Measurements from ENCODE around the gene TMEM217. TPM values are rescaled to one million over a fixed set of nuclear protein-coding genes. Genes with fewer than 3 reads are reported as not detected.
A peak's percentile ranks its signal among the peaks of the same experiment; 100 is the strongest.

Gene TMEM217
- total and polyA plus RNA-seq, 2 of the 4 experiments (the other 2 are of a cell fraction): 1.4 to 3.5 TPM

GRCh38 chr6:37190159-37190535 lies 67.8 kb downstream of the TMEM217 start:
- H4K8ac ChIP-seq (ENCODE audit: low read depth in 2 of 2, low read length in 2 of 2): no peak overlapping the region
- H2BK120ac ChIP-seq (ENCODE audit: low read depth, low read length): no peak overlapping the region
- H3K9me1 ChIP-seq (ENCODE audit: insufficient read depth, low read length): no peaks in the 10 kb centered on the region
- dilution Hi-C loops (cut with HindIII; ENCODE audit: low sequenced_read_pairs, unreplicated experiment) (no loop called here), intact Hi-C loops (cut with micrococcal nuclease) (no loop called here), in situ Hi-C loops (cut with MboI; ENCODE audit: low sequenced_read_pairs) (no loop called here)
- H3K36me3 ChIP-seq (ENCODE audit: control insufficient read depth, insufficient read depth, low read length): no peaks in the 10 kb centered on the region
- no peaks in the 10 kb centered on the region for H3K79me1 ChIP-seq (ENCODE audit: low read depth in 1 of 2, low read length in 2 of 2)
- H3K9me3 ChIP-seq (ENCODE audit: control insufficient read depth, insufficient read depth, low read length): no peaks in the 10 kb centered on the region
- no peak overlapping the region for H2BK20ac ChIP-seq (ENCODE audit: low read depth, low read length)
- no peak overlapping the region for H3K23ac ChIP-seq (ENCODE audit: low read depth, low read length)
- no peak overlapping the region for H2BK15ac ChIP-seq (ENCODE audit: low read depth, low read length)
- no peaks in the 10 kb centered on the region for H4K20me1 ChIP-seq (ENCODE audit: insufficient read depth, low read length)
- no peak overlapping the region for H4K5ac ChIP-seq (ENCODE audit: low read depth, low read length)
- H2AK9ac ChIP-seq (replicated peaks; ENCODE audit: low read depth, low read length, poor library complexity): no peak overlapping the region
- DNase-seq (peak; percentile 44), ATAC-seq (ENCODE audit: low read depth) (peak; percentile 76)
- ChIA-PET CTCF (no interaction called here), POLR2A (ENCODE audit: unreplicated experiment) (interaction anchor here (0.6 kb wide), 1 partner anchor 15 kb away, joined by 3 read pairs; no protein-coding TSS in a partner anchor)
- no peaks in the 10 kb centered on the region for H3K27me3 ChIP-seq (ENCODE audit: control insufficient read depth, insufficient read depth, low read length)
- no TSS peak for BruUV-seq (replicated peaks)
- no peak overlapping the region for H2BK5ac ChIP-seq (ENCODE audit: low read depth, low read length, poor library complexity, severe bottlenecking)
- H2AK5ac ChIP-seq (ENCODE audit: low read depth, low read length): no peak overlapping the region
- TF ChIP-seq MAFK (IDR thresholded peaks at IDR 0.05; ENCODE audit: low read depth, low read length) (no peak), SMC3 (IDR thresholded peaks at IDR 0.05; ENCODE audit: low read depth, low read length) (no peak)
- peaks cover 2% of the 10 kb centered on the region; the same call in 1 of the 2 replicates for H3K4me1 ChIP-seq (ENCODE audit: control insufficient read depth, insufficient read depth, low read length)
- no CpG with 5 or more reads among the region's 1 CpG for WGBS, 2 experiments (ENCODE audit: extremely low coverage in 2 of 2, insufficient read length in 1 of 2)
- no peak overlapping the region for H4K91ac ChIP-seq (ENCODE audit: insufficient read depth, low read depth, low read length)
- H3K4me3 ChIP-seq (ENCODE audit: insufficient read depth, low read depth, low read length): no peak overlapping the region
- peak overlapping the region; percentile 18 for H2AFZ ChIP-seq (replicated peaks; ENCODE audit: low read length, poor library complexity)
- H3K27ac ChIP-seq (ENCODE audit: insufficient read depth, low read length): no peak overlapping the region
- H3K9ac ChIP-seq (ENCODE audit: low read depth, low read length): no peak overlapping the region
- no peak overlapping the region for H3K14ac ChIP-seq (replicated peaks; ENCODE audit: low read depth, low read length)
- no peak overlapping the region for H3K56ac ChIP-seq (ENCODE audit: extremely low read depth, insufficient read depth, low read length)
- H3K4me2 ChIP-seq (ENCODE audit: low read depth, low read length): no peak overlapping the region
- H3K4ac ChIP-seq (ENCODE audit: low read depth, low read length): no peak overlapping the region
- H3K18ac ChIP-seq (ENCODE audit: low read depth, low read length): no peak overlapping the region

Measured in IMR-90 (cell line).